Measurements from ENCODE around the gene EIF3D.

GRCh38 chr22:36472689-36473088 lies 56.3 kb downstream of the EIF3D start:
- no peak for TF ChIP-seq EGR1 (IDR thresholded peaks at IDR 0.05)
- no peak for TF ChIP-seq USF1 (IDR thresholded peaks at IDR 0.05)
- TF ChIP-seq MAX (IDR thresholded peaks at IDR 0.05) = no peak
- no peak for TF ChIP-seq NFIC (IDR thresholded peaks at IDR 0.05)
- no peak for TF ChIP-seq RAD21 (IDR thresholded peaks at IDR 0.05; ENCODE audit: low read depth)
- TF ChIP-seq YY1 (IDR thresholded peaks at IDR 0.05; ENCODE audit: low read depth) = no peak
- no peak for TF ChIP-seq EP300 (IDR thresholded peaks at IDR 0.05; ENCODE audit: borderline replicate concordance)
- no peak for TF ChIP-seq TAF1 (IDR thresholded peaks at IDR 0.05; ENCODE audit: low read depth)
- TF ChIP-seq CREB1 (IDR thresholded peaks at IDR 0.05; ENCODE audit: low read depth) = no peak
- TF ChIP-seq CEBPB (IDR thresholded peaks at IDR 0.05) = no peak
- no peak for TF ChIP-seq REST (IDR thresholded peaks at IDR 0.05; ENCODE audit: low read depth)
